ENCODE data around the gene BMP4. TPM values are rescaled to one million over a fixed set of nuclear protein-coding genes. Genes with fewer than 3 reads are reported as not detected.

BMP4 gene
- total RNA-seq, 1 experiment from 2014 or later: 0.87 TPM

DNA sequence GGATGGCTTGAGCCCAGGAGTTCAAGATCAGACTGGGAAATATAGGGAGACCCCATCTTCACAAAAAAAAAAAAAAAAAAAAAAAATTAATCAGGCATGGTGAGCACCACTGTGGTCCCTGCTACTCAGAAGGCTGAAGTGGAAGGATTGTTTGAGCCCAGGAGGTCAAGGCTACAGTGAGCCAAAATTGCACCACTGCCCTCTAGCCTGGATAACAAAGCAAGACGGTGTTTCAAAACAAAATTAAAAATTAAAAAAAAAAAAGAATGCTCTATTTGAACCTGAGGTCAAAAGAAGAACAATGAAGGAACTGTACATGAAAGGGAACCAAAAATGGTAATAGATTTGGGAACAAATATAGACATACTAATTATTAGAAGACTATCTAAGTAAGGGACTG lies 40.4 kb downstream of the BMP4 start:
- Histone ChIP-seq H3K4me1 (ENCODE audit: control insufficient read depth, insufficient read depth, low read length) (no peaks in the 10 kb centered on the region), H3K9me3 (ENCODE audit: control insufficient read depth, insufficient read depth, low read depth, low read length) (no peaks in the 10 kb centered on the region), H3K4me3 (ENCODE audit: low read depth in 2 of 2, low read length in 2 of 2) (no peak overlapping the region), H3K27ac (ENCODE audit: low read length) (no peak overlapping the region), H3K36me3 (ENCODE audit: control insufficient read depth, insufficient read depth, low read length) (no peaks in the 10 kb centered on the region), H3K27me3 (ENCODE audit: control insufficient read depth, insufficient read depth, low read length) (no peaks in the 10 kb centered on the region)
- in situ Hi-C loops (cut with HindIII; ENCODE audit: low pct_unique_long_range_greater_than_20kb, low sequenced_read_pairs) (no loop called here), intact Hi-C loops (cut with micrococcal nuclease; ENCODE audit: unreplicated experiment) (no loop called here)
- ATAC-seq (no peak), DNase-seq (ENCODE audit: low read depth, low spot score) (no peak)
- CTCF ChIA-PET: no interaction called here
- TF ChIP-seq REST (IDR thresholded peaks at IDR 0.05; ENCODE audit: insufficient read depth in 1 of 2, low read depth in 2 of 2, low read length in 1 of 2): no peak
- no peak for TF ChIP-seq POLR2AphosphoS5 (IDR thresholded peaks at IDR 0.05; ENCODE audit: low read depth, low read length)
- TF ChIP-seq SIN3A (IDR thresholded peaks at IDR 0.05; ENCODE audit: borderline replicate concordance, insufficient read depth, low read depth, low read length): no peak
- no peak for TF ChIP-seq TCF7L2 (IDR thresholded peaks at IDR 0.05; ENCODE audit: low read depth, low read length)
- TF ChIP-seq, protein P1, sequence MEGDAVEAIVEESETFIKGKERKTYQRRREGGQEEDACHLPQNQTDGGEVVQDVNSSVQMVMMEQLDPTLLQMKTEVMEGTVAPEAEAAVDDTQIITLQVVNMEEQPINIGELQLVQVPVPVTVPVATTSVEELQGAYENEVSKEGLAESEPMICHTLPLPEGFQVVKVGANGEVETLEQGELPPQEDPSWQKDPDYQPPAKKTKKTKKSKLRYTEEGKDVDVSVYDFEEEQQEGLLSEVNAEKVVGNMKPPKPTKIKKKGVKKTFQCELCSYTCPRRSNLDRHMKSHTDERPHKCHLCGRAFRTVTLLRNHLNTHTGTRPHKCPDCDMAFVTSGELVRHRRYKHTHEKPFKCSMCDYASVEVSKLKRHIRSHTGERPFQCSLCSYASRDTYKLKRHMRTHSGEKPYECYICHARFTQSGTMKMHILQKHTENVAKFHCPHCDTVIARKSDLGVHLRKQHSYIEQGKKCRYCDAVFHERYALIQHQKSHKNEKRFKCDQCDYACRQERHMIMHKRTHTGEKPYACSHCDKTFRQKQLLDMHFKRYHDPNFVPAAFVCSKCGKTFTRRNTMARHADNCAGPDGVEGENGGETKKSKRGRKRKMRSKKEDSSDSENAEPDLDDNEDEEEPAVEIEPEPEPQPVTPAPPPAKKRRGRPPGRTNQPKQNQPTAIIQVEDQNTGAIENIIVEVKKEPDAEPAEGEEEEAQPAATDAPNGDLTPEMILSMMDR (IDR thresholded peaks at IDR 0.05): no peak
- BruUV-seq (replicated peaks): no TSS peak
- POLR2A ChIA-PET: no interaction called here

DNA sequence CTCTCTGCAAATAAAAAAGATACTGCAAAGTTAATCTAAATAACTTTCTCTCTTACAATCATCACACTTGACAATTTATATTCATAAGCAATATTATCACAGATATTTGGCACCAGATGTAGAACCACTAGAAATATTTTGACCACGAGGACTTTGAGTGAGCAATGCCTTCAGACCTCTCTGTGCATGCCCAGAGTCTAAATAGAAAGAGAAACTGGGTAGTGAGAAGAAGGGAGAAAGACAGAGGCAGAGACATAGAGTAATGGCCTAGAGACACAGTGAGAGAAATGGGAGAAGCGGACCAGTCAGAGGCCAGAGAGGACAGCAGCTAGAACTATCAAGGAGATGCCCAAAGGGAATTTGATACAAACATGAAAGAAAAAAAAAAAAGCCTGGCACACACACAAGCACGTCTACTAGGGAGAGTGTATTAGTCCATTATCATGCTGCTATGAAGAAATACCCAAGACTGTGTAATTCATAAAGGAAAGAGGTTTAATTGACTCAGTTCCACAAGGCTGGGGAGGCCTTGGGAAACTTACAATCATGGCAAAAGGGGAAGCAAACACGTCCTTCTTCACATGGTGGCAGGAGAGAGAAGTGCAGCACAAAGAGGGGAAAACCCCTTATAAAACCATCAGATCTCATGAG lies 41.1 kb downstream of the BMP4 start:
- Histone ChIP-seq H3K9me3 (ENCODE audit: control insufficient read depth, insufficient read depth, low read depth, low read length) (no peaks in the 10 kb centered on the region), H3K4me3 (ENCODE audit: low read depth in 2 of 2, low read length in 2 of 2) (no peak overlapping the region), H3K27me3 (ENCODE audit: control insufficient read depth, insufficient read depth, low read length) (no peaks in the 10 kb centered on the region), H3K36me3 (ENCODE audit: control insufficient read depth, insufficient read depth, low read length) (no peaks in the 10 kb centered on the region), H3K4me1 (ENCODE audit: control insufficient read depth, insufficient read depth, low read length) (no peaks in the 10 kb centered on the region), H3K27ac (ENCODE audit: low read length) (no peak overlapping the region)
- POLR2A ChIA-PET: no interaction called here
- CTCF ChIA-PET: no interaction called here
- ATAC-seq: no peak
- in situ Hi-C loops (cut with HindIII; ENCODE audit: low pct_unique_long_range_greater_than_20kb, low sequenced_read_pairs): no loop called here
- intact Hi-C loops (cut with micrococcal nuclease; ENCODE audit: unreplicated experiment): no loop called here
- no peak for TF ChIP-seq POLR2AphosphoS5 (IDR thresholded peaks at IDR 0.05; ENCODE audit: low read depth, low read length)
- TF ChIP-seq TCF7L2 (IDR thresholded peaks at IDR 0.05; ENCODE audit: low read depth, low read length): no peak
- TF ChIP-seq, protein P1 (IDR thresholded peaks at IDR 0.05): no peak
- no peak for TF ChIP-seq REST (IDR thresholded peaks at IDR 0.05; ENCODE audit: insufficient read depth in 1 of 2, low read depth in 2 of 2, low read length in 1 of 2)
- TF ChIP-seq SIN3A (IDR thresholded peaks at IDR 0.05; ENCODE audit: borderline replicate concordance, insufficient read depth, low read depth, low read length): no peak
- no peak for DNase-seq (ENCODE audit: low read depth, low spot score)
- BruUV-seq (replicated peaks): no TSS peak
